ENCODE measurements around the gene KIFC3.

The KIFC3 gene

GRCh38 chr16:57711346-57711745, 90.9 kb downstream of the KIFC3 start:
- DNase-seq, result no peak

DNA sequence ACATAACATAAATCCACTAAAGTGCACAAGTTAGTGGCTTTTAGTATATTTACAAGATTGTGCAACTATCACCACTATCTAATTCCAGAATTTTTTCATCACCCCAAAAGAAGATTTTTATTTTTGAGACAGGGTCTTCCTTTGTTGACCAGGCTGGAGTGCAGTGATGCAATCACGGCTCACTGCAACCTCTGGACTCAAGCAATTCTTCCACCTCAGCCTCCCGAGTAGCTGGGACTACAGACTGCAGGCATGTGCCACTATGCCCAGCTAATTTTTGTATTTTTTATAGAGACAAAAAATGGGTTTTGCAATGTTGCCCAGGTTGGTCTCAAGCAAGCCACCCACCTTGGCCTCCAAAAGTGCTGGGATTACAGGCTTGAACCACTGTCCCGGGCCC, 92.6 kb downstream of the KIFC3 start:
- no peak for DNase-seq
